ENCODE results near the gene KCNJ9.
"Not testable (repeated sequence)": the region's sequence is repeated elsewhere in the genome, so short reads cannot be mapped to it uniquely, and the experiment has no call there.

Gene KCNJ9

GRCh38 chr1:160126342-160126741, 45.0 kb downstream of the KCNJ9 start:
- not testable (repeated sequence) for DNase-seq (ENCODE audit: low spot score)

GRCh38 chr1:160127381-160127780, 46.0 kb downstream of the KCNJ9 start:
- DNase-seq (ENCODE audit: low spot score): no peak

GRCh38 chr1:160127865-160128523, 46.7 kb downstream of the KCNJ9 start:
- DNase-seq (ENCODE audit: low spot score): peak; percentile 82

GRCh38 chr1:160128636-160129035, 47.3 kb downstream of the KCNJ9 start:
- no peak for DNase-seq (ENCODE audit: low spot score)

GRCh38 chr1:160129046-160129445, 47.7 kb downstream of the KCNJ9 start:
- DNase-seq (ENCODE audit: low spot score): no peak

- no peak for DNase-seq (ENCODE audit: low spot score)
Observed at GRCh38 chr1:160129558-160129957, 48.2 kb downstream of the KCNJ9 start.

GRCh38 chr1:160129966-160130365, 48.6 kb downstream of the KCNJ9 start:
- no peak for DNase-seq (ENCODE audit: low spot score)

GRCh38 chr1:160130486-160130885, 49.1 kb downstream of the KCNJ9 start:
- no peak for DNase-seq (ENCODE audit: low spot score)

- no peak for DNase-seq (ENCODE audit: low spot score)
Observed at GRCh38 chr1:160130939-160131338, 49.6 kb downstream of the KCNJ9 start.

GRCh38 chr1:160131803-160132565, 50.6 kb downstream of the KCNJ9 start:
- no peak for DNase-seq (ENCODE audit: low spot score)

GRCh38 chr1:160133990-160134770, 52.8 kb downstream of the KCNJ9 start:
- DNase-seq (ENCODE audit: low spot score): no peak

- no peak for DNase-seq (ENCODE audit: low spot score)
Observed at GRCh38 chr1:160134791-160135572, 53.6 kb downstream of the KCNJ9 start.

- DNase-seq (ENCODE audit: low spot score): no peak
Observed at GRCh38 chr1:160136121-160136925, 55.0 kb downstream of the KCNJ9 start.

- no peak for DNase-seq (ENCODE audit: low spot score)
Observed at GRCh38 chr1:160136926-160137200, 55.5 kb downstream of the KCNJ9 start.

GRCh38 chr1:160137216-160137862, 56.0 kb downstream of the KCNJ9 start:
- no peak for DNase-seq (ENCODE audit: low spot score)

- no peak for DNase-seq (ENCODE audit: low spot score)
Observed at GRCh38 chr1:160139840-160140239, 58.5 kb downstream of the KCNJ9 start.

All from hepatic stellate cell (primary cell).